ENCODE data around the gene OSBPL1A.
A peak's percentile ranks its signal among the peaks of the same experiment; 100 is the strongest.

The OSBPL1A gene

DNA sequence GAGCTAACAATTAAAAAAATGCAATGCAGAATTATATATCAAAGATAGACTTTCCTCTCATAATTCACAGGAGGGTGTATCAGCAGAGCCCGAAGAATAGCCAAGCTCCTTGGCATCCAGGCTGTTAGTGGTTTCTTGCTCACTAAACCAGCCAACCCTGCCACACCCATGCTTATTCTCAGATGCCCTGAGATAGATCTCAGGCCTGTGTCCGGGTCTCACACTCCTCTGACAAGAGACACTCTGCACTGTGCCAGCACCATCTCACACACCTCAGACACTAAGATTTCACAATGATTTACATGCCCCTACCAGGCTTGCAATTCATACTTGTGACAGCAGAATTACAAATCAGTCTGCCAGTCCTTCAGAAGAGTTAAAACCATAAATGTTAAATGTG lies 64.5 kb downstream of the OSBPL1A start:
- ChIA-PET POLR2A (interaction anchor here (1.0 kb wide), 1 partner anchor 194 kb away, joined by 4 read pairs; the partner anchor contains the start of gene CABYR), CTCF (interaction anchor here (1.0 kb wide), 1 partner anchor 157 kb away, joined by 3 read pairs; no protein-coding TSS in a partner anchor)
- TF ChIP-seq SP1 (IDR thresholded peaks at IDR 0.05), result no peak
- no peak for TF ChIP-seq ZNF384 (IDR thresholded peaks at IDR 0.05)
- DNase-seq (ENCODE audit: extremely low spot score), result no peak

DNA sequence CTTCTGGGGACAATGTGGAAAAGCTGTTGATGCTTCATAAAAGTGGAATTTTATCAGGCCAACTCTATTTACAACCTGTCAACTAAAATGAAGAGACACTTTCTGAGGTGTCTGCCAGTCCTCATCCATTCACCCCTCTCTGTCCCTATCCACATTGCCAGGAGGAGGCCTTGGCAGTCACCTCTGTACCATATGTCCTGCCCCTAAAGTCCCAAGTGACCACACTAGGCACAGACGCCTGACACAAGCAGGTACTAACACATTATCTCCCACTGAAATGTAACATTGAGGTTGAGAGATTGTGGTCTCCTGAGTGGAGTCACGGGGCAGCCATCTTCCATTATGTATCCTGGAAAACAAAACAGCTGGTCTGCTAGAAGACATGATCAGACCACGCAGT lies 71.4 kb downstream of the OSBPL1A start:
- POLR2A ChIA-PET, result no interaction called here
- DNase-seq (ENCODE audit: extremely low spot score), result no peak
- CTCF ChIA-PET, result no interaction called here
- TF ChIP-seq BHLHE40 (IDR thresholded peaks at IDR 0.05; ENCODE audit: borderline replicate concordance) (no peak), HDGF (IDR thresholded peaks at IDR 0.05; ENCODE audit: borderline replicate concordance) (no peak), ELF4 (IDR thresholded peaks at IDR 0.05) (no peak), CTBP1 (IDR thresholded peaks at IDR 0.05; ENCODE audit: borderline replicate concordance) (no peak), ZNF384 (IDR thresholded peaks at IDR 0.05) (no peak), TARDBP (IDR thresholded peaks at IDR 0.05) (no peak), FOXM1 (IDR thresholded peaks at IDR 0.05; ENCODE audit: borderline replicate concordance) (no peak), FOXK2 (IDR thresholded peaks at IDR 0.05) (no peak), NFRKB (IDR thresholded peaks at IDR 0.05) (no peak), ARNT (IDR thresholded peaks at IDR 0.05) (no peak), L3MBTL2 (conservative IDR thresholded peaks at IDR 0.05) (no peak), LEF1 (IDR thresholded peaks at IDR 0.05; ENCODE audit: borderline replicate concordance) (no peak), FOXA1 (IDR thresholded peaks at IDR 0.05) (no peak)
- TF ChIP-seq, protein P1, sequence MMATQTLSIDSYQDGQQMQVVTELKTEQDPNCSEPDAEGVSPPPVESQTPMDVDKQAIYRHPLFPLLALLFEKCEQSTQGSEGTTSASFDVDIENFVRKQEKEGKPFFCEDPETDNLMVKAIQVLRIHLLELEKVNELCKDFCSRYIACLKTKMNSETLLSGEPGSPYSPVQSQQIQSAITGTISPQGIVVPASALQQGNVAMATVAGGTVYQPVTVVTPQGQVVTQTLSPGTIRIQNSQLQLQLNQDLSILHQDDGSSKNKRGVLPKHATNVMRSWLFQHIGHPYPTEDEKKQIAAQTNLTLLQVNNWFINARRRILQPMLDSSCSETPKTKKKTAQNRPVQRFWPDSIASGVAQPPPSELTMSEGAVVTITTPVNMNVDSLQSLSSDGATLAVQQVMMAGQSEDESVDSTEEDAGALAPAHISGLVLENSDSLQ (IDR thresholded peaks at IDR 0.05), result no peak

DNA sequence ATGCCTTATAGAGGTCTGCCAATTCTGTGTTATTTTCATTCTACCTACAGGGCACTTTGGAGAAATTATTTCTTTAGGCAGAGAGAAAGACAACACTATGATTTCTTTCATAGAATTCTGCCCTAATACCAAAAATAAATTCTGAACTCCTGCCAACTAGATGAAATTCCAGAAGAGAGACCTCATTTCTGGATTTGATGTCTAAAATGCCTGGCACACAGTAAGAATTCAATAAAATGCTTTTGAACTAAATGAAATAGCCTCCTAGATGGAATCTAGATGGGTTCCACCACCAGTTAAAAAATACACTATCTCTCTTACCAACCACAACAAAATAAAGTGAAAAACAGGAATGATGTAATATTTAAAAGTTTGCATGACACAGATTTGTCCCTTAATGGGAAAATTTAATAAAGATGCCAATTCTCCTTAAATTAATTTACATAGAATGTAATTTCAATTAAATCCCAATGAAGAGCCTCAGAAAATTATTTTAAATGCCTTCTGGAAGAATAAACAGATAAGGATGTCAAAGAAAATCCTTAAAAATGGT lies 75.0 kb downstream of the OSBPL1A start:
- ChIA-PET POLR2A (no interaction called here), CTCF (no interaction called here)
- DNase-seq (ENCODE audit: extremely low spot score), result no peak
- no peak for TF ChIP-seq HDGF (IDR thresholded peaks at IDR 0.05; ENCODE audit: borderline replicate concordance)
- TF ChIP-seq SUZ12 (IDR thresholded peaks at IDR 0.05), result no peak
- TF ChIP-seq ZNF384 (IDR thresholded peaks at IDR 0.05), result no peak
- TF ChIP-seq L3MBTL2 (conservative IDR thresholded peaks at IDR 0.05), result no peak
- TF ChIP-seq LEF1 (IDR thresholded peaks at IDR 0.05; ENCODE audit: borderline replicate concordance), result no peak
- TF ChIP-seq FOXK2 (IDR thresholded peaks at IDR 0.05), result no peak
- TF ChIP-seq SP1 (IDR thresholded peaks at IDR 0.05), result no peak
- TF ChIP-seq CTBP1 (IDR thresholded peaks at IDR 0.05; ENCODE audit: borderline replicate concordance), result no peak
- no peak for TF ChIP-seq TARDBP (IDR thresholded peaks at IDR 0.05)
- no peak for TF ChIP-seq ARNT (IDR thresholded peaks at IDR 0.05)
- no peak for TF ChIP-seq NFRKB (IDR thresholded peaks at IDR 0.05)
- no peak for TF ChIP-seq FOXM1 (IDR thresholded peaks at IDR 0.05; ENCODE audit: borderline replicate concordance)
- TF ChIP-seq ELF4 (IDR thresholded peaks at IDR 0.05), result no peak
- TF ChIP-seq FOXA1 (IDR thresholded peaks at IDR 0.05), result no peak
- TF ChIP-seq, protein P1 (IDR thresholded peaks at IDR 0.05), result no peak
- no peak for TF ChIP-seq BHLHE40 (IDR thresholded peaks at IDR 0.05; ENCODE audit: borderline replicate concordance)

DNA sequence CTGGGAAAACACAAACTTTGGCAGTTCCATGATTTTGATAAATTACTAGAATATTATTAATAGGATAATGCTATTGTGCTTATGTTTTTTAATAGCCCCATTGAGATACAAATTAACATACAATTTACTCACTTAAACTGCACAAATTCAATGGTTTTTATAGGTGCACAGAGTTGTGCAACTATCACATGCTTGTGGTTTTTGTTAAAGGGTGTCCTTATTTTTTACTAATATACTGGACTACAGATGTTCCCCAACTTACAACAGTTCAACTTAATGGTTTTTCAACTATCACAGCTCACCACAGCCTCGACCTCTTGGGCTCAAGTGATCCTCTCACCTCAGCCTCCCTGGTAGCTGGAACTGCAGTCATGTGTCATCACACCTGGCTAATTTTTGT lies 76.6 kb downstream of the OSBPL1A start:
- POLR2A ChIA-PET, result no interaction called here
- CTCF ChIA-PET, result no interaction called here
- TF ChIP-seq, protein P1 (IDR thresholded peaks at IDR 0.05), result no peak
- no peak for TF ChIP-seq HDGF (IDR thresholded peaks at IDR 0.05; ENCODE audit: borderline replicate concordance)
- no peak for TF ChIP-seq ELF4 (IDR thresholded peaks at IDR 0.05)
- no peak for TF ChIP-seq SP1 (IDR thresholded peaks at IDR 0.05)
- TF ChIP-seq BHLHE40 (IDR thresholded peaks at IDR 0.05; ENCODE audit: borderline replicate concordance), result no peak
- no peak for TF ChIP-seq FOXM1 (IDR thresholded peaks at IDR 0.05; ENCODE audit: borderline replicate concordance)
- TF ChIP-seq ZNF384 (IDR thresholded peaks at IDR 0.05), result no peak
- TF ChIP-seq TARDBP (IDR thresholded peaks at IDR 0.05), result no peak
- TF ChIP-seq FOXA1 (IDR thresholded peaks at IDR 0.05), result no peak
- TF ChIP-seq FOXK2 (IDR thresholded peaks at IDR 0.05), result no peak
- no peak for TF ChIP-seq SUZ12 (IDR thresholded peaks at IDR 0.05)
- no peak for TF ChIP-seq NFRKB (IDR thresholded peaks at IDR 0.05)
- no peak for DNase-seq (ENCODE audit: extremely low spot score)

DNA sequence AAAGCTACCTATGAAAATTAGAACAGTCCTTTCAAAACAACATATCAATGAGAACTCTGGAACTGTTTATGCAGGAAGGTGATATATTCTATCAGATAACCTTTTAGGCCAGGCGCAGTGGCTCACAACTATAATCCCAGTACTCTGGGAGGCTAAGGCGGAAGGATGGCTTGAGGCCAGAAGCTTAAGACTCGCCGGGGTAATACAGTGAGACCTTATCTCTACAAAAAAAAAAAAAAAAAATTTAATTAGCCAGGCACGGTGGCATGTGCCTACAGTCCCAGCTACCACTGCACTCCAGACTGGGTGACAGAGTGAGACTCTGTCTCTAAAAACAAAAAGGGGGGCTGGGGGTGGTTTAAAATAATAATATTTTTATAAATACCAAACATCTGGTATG lies 77.9 kb downstream of the OSBPL1A start:
- ChIA-PET POLR2A (no interaction called here), CTCF (interaction anchor here (0.8 to 1.1 kb wide), 2 partner anchors 132 to 182 kb away, joined by 4 to 5 read pairs; no protein-coding TSS in a partner anchor)
- no peak for TF ChIP-seq HDGF (IDR thresholded peaks at IDR 0.05; ENCODE audit: borderline replicate concordance)
- TF ChIP-seq TARDBP (IDR thresholded peaks at IDR 0.05), result no peak
- TF ChIP-seq CTBP1 (IDR thresholded peaks at IDR 0.05; ENCODE audit: borderline replicate concordance), result no peak
- TF ChIP-seq ELF4 (IDR thresholded peaks at IDR 0.05), result no peak
- TF ChIP-seq ZNF384 (IDR thresholded peaks at IDR 0.05), result peak; percentile 72
- no peak for DNase-seq (ENCODE audit: extremely low spot score)

DNA sequence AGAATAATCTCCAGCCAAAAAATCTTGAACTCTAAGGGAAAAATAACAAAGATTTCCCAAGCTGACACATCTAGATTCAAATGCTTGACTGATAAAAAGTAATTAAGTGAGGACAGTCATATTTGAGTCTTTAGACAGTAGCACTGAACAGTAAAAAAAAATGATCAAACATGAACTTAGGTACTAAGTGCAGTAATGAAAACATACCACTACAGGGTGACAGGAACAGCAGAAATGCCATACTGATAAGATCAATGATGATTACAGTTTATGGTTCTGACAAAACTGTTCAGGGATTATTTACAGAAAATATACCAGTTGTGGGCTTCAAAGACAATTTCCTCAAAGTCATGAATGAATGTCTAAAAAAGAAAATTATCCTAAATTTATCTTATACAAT lies 80.3 kb downstream of the OSBPL1A start:
- TF ChIP-seq NFRKB (IDR thresholded peaks at IDR 0.05) (no peak), BHLHE40 (IDR thresholded peaks at IDR 0.05; ENCODE audit: borderline replicate concordance) (no peak), SP1 (IDR thresholded peaks at IDR 0.05) (no peak), HDGF (IDR thresholded peaks at IDR 0.05; ENCODE audit: borderline replicate concordance) (no peak), FOXM1 (IDR thresholded peaks at IDR 0.05; ENCODE audit: borderline replicate concordance) (no peak), FOXK2 (IDR thresholded peaks at IDR 0.05) (no peak), ZNF384 (IDR thresholded peaks at IDR 0.05) (no peak), ARNT (IDR thresholded peaks at IDR 0.05) (no peak), SUZ12 (IDR thresholded peaks at IDR 0.05) (no peak), ELF4 (IDR thresholded peaks at IDR 0.05) (no peak), LEF1 (IDR thresholded peaks at IDR 0.05; ENCODE audit: borderline replicate concordance) (no peak), L3MBTL2 (conservative IDR thresholded peaks at IDR 0.05) (no peak), CTBP1 (IDR thresholded peaks at IDR 0.05; ENCODE audit: borderline replicate concordance) (no peak), FOXA1 (IDR thresholded peaks at IDR 0.05) (no peak), TARDBP (IDR thresholded peaks at IDR 0.05) (no peak)
- TF ChIP-seq, protein P1 (IDR thresholded peaks at IDR 0.05), result no peak; the same call in 1 of the 2 replicates
- ChIA-PET CTCF (no interaction called here), POLR2A (no interaction called here)
- DNase-seq (ENCODE audit: extremely low spot score), result no peak
